ENCODE results near the gene NRXN3. TPM values are rescaled to one million over a fixed set of nuclear protein-coding genes. Genes with fewer than 3 reads are reported as not detected.

NRXN3 gene
- total RNA-seq, 2 donors from 2014 or later, result 1.3 to 2.3 TPM

GRCh38 chr14:79549515-79549914, 1379.3 kb downstream of the NRXN3 start:
- no peaks in the 10 kb centered on the region for H3K4me1 ChIP-seq
- no peak overlapping the region for H3K27ac ChIP-seq
- intact Hi-C loops (cut with DNase I), result no loop called here
- H3K27me3 ChIP-seq, result no peaks in the 10 kb centered on the region
- TF ChIP-seq POLR2A (IDR thresholded peaks at IDR 0.05), result no peak
- no peak for TF ChIP-seq CTCF (IDR thresholded peaks at IDR 0.05)
- 94 to 95% methylated on average over 5 of the region's 5 CpGs for WGBS, 2 donors
- ATAC-seq, result no peak
- DNase-seq, result no peak
- H3K9me3 ChIP-seq, result no peaks in the 10 kb centered on the region
- H3K36me3 ChIP-seq (replicated peaks in 1 of 2; ENCODE audit: insufficient read depth in 1 of 2, low read depth in 2 of 2), result no peaks in the 10 kb centered on the region
- H3K4me3 ChIP-seq, result no peak overlapping the region

GRCh38 chr14:79551523-79551922, 1381.3 kb downstream of the NRXN3 start:
- ATAC-seq (no peak), DNase-seq (no peak)
- TF ChIP-seq POLR2A (IDR thresholded peaks at IDR 0.05) (no peak), CTCF (IDR thresholded peaks at IDR 0.05) (no peak)
- Histone ChIP-seq H3K36me3 (replicated peaks in 1 of 2; ENCODE audit: insufficient read depth in 1 of 2, low read depth in 2 of 2) (no peaks in the 10 kb centered on the region), H3K4me3 (no peak overlapping the region), H3K27me3 (no peaks in the 10 kb centered on the region), H3K4me1 (no peaks in the 10 kb centered on the region), H3K9me3 (no peaks in the 10 kb centered on the region), H3K27ac (no peak overlapping the region)
- intact Hi-C loops (cut with DNase I), result no loop called here
- 90 to 95% methylated on average over 4 of the region's 4 CpGs for WGBS, 2 donors

DNA sequence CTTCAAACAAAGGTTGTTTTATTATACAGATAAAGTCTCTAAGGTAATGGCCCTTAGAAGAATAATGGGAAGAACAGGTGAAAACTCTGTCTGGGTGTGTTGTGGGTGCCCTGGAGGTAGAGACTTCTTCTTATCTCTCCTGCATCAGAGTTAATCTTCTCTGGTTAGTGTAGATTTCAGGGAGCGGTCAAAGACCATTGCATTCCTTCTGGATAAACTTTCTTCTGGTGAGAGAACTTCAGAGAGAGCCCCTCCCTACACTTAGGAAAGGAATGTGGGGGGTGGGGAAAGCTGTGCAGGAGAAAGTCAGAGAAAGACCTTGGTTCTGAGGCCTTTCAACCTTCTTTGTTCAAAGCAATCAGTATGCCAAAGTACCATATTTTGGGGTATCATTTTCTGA, 1382.6 kb downstream of the NRXN3 start:
- no peaks in the 10 kb centered on the region for H3K27me3 ChIP-seq
- no peak overlapping the region for H3K27ac ChIP-seq
- DNase-seq (no peak), ATAC-seq (no peak)
- no peaks in the 10 kb centered on the region for H3K36me3 ChIP-seq (replicated peaks in 1 of 2; ENCODE audit: insufficient read depth in 1 of 2, low read depth in 2 of 2)
- H3K9me3 ChIP-seq, result no peaks in the 10 kb centered on the region
- no peak overlapping the region for H3K4me3 ChIP-seq
- intact Hi-C loops (cut with DNase I), result no loop called here
- 88 to 91% methylated on average over 1 of the region's 1 CpG for WGBS, 2 donors
- TF ChIP-seq CTCF (IDR thresholded peaks at IDR 0.05), result no peak
- no peak for TF ChIP-seq POLR2A (IDR thresholded peaks at IDR 0.05)
- H3K4me1 ChIP-seq, result no peaks in the 10 kb centered on the region

DNA sequence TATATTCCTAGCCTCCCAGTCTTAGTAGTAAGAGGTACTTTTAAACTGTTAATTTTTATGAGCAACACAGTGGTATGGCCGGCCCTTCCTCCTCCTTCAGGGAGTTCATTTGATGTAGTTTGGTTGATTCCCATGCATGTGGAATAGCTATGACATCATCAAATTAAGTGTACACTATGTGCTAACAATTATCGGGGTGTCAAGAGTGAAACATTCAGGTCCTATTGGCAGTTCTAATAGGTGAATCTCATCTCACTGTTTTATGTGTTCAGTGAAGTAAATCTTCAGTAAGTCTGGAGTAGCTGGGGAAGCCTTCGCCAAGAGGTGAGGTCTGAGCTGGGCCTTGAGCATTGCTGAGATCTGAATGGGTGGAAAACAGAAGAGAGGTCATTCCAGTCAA, 1384.6 kb downstream of the NRXN3 start:
- ATAC-seq, result no peak
- TF ChIP-seq CTCF (IDR thresholded peaks at IDR 0.05), result no peak
- no peak for TF ChIP-seq POLR2A (IDR thresholded peaks at IDR 0.05)
- no peaks in the 10 kb centered on the region for H3K9me3 ChIP-seq
- H3K27ac ChIP-seq, result no peak overlapping the region
- no peak for DNase-seq
- no peaks in the 10 kb centered on the region for H3K4me1 ChIP-seq
- H3K4me3 ChIP-seq, result no peak overlapping the region
- H3K27me3 ChIP-seq, result no peaks in the 10 kb centered on the region
- intact Hi-C loops (cut with DNase I), result no loop called here
- 90 to 98% methylated on average over 3 of the region's 3 CpGs for WGBS, 2 donors
- no peaks in the 10 kb centered on the region for H3K36me3 ChIP-seq (replicated peaks in 1 of 2; ENCODE audit: insufficient read depth in 1 of 2, low read depth in 2 of 2)

GRCh38 chr14:79555429-79555828, 1385.3 kb downstream of the NRXN3 start:
- 62 to 66% methylated on average over 4 of the region's 4 CpGs for WGBS, 2 donors
- no peak for ATAC-seq
- no peaks in the 10 kb centered on the region for H3K4me1 ChIP-seq

More at GRCh38 chr14:79555429-79555828, 1385.3 kb downstream of the NRXN3 start:
- no peaks in the 10 kb centered on the region for H3K9me3 ChIP-seq
- TF ChIP-seq POLR2A (IDR thresholded peaks at IDR 0.05), result no peak
- no peak for TF ChIP-seq CTCF (IDR thresholded peaks at IDR 0.05)
- intact Hi-C loops (cut with DNase I), result no loop called here
- H3K36me3 ChIP-seq (replicated peaks in 1 of 2; ENCODE audit: insufficient read depth in 1 of 2, low read depth in 2 of 2), result no peaks in the 10 kb centered on the region
- H3K27me3 ChIP-seq, result no peaks in the 10 kb centered on the region
- H3K27ac ChIP-seq, result no peak overlapping the region
- DNase-seq, result no peak
- no peak overlapping the region for H3K4me3 ChIP-seq

Data from body of pancreas (tissue), 4 donors.